ENCODE data around the gene EID2B. TPM values are rescaled to one million over a fixed set of nuclear protein-coding genes. Genes with fewer than 3 reads are reported as not detected.

Gene EID2B
- total and polyA plus RNA-seq, 10 of the 15 experiments (the other 5 are each of a cell fraction or from before 2014, with no cell fraction given) = 2.9 to 10.1 (median 5.0) TPM

DNA sequence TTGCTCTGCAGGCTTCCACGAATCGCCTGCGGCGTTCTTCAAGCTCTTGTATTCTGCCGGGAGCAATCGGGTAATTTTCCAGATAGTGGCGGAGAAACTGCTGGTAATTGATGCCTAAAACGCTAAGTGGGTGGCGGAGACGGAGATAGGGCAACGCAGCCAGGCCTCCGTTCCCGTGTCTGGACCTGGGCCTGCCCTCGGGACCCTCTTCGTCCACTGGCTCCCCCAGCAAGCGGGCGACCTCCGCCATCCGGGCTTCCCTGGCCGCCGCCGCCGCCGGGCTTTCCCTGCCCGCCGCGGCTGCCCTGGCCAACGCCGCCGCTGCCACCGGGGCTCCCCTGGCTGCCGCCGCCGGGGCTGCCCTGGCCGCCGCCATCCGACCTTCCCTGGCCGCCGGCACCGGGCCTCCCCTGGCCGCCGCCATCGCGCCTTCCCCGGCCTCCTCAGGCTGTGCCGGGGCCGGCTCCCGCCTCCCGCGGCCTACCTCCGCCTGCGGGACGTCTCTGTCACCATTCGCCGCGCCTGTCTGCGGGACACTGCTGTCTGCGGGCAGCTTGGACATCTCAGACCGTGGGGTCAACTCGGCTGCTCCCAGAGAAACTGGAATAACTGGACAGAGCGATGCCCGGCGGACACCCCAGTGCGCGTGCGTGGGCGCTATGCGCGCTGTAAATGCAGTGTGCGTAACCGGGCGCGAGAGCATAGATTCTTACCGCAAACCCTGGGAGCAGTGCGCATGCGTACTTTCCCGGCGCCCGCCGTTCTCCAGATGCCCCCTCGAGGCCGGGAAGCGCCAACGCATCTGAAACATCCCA, 7.1 kb upstream of the EID2B start, which contains the start of gene EID2 (continued):
- TF ChIP-seq, protein P1, sequence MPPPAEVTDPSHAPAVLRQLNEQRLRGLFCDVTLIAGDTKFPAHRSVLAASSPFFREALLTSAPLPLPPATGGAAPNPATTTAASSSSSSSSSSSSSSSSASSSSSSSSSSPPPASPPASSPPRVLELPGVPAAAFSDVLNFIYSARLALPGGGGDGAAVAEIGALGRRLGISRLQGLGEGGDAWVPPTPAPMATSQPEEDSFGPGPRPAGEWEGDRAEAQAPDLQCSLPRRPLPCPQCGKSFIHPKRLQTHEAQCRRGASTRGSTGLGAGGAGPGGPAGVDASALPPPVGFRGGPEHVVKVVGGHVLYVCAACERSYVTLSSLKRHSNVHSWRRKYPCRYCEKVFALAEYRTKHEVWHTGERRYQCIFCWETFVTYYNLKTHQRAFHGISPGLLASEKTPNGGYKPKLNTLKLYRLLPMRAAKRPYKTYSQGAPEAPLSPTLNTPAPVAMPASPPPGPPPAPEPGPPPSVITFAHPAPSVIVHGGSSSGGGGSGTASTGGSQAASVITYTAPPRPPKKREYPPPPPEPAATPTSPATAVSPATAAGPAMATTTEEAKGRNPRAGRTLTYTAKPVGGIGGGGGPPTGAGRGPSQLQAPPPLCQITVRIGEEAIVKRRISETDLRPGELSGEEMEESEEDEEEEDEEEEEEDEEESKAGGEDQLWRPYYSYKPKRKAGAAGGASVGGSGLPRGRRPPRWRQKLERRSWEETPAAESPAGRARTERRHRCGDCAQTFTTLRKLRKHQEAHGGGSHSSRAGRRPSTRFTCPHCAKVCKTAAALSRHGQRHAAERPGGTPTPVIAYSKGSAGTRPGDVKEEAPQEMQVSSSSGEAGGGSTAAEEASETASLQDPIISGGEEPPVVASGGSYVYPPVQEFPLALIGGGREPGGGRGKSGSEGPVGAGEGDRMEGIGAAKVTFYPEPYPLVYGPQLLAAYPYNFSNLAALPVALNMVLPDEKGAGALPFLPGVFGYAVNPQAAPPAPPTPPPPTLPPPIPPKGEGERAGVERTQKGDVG (CRISPR knock-in tag; IDR thresholded peaks at IDR 0.05) = no peak
- no peak for TF ChIP-seq ZNF384 (IDR thresholded peaks at IDR 0.05; ENCODE audit: borderline replicate concordance, low read depth, low read length)
- no peak for TF ChIP-seq SIN3A (IDR thresholded peaks at IDR 0.05; ENCODE audit: low read depth, low read length)
- peak; percentile 54 for TF ChIP-seq EED (IDR thresholded peaks at IDR 0.05; ENCODE audit: low read depth)
- no peak for TF ChIP-seq IRF4 (IDR thresholded peaks at IDR 0.05; ENCODE audit: low read depth, low read length)
- no peak for TF ChIP-seq POLR2AphosphoS2 (IDR thresholded peaks at IDR 0.05; ENCODE audit: low read depth, low read length)
- TF ChIP-seq FOXM1 (IDR thresholded peaks at IDR 0.05; ENCODE audit: low read depth, low read length) = no peak
- no peak for TF ChIP-seq PML (IDR thresholded peaks at IDR 0.05; ENCODE audit: low read length)
- TF ChIP-seq ZSCAN29 (IDR thresholded peaks at IDR 0.05) = peak; percentile 62; the same call in 1 of the 2 replicates
- no peak for TF ChIP-seq ZNF274 (IDR thresholded peaks at IDR 0.05; ENCODE audit: insufficient read depth, insufficient read length)
- TF ChIP-seq, protein P2, sequence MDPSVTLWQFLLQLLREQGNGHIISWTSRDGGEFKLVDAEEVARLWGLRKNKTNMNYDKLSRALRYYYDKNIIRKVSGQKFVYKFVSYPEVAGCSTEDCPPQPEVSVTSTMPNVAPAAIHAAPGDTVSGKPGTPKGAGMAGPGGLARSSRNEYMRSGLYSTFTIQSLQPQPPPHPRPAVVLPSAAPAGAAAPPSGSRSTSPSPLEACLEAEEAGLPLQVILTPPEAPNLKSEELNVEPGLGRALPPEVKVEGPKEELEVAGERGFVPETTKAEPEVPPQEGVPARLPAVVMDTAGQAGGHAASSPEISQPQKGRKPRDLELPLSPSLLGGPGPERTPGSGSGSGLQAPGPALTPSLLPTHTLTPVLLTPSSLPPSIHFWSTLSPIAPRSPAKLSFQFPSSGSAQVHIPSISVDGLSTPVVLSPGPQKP (IDR thresholded peaks at IDR 0.05; ENCODE audit: low read depth, low read length) = no peak
- TF ChIP-seq PAX5 (IDR thresholded peaks at IDR 0.05; ENCODE audit: borderline replicate concordance, low read depth, low read length) = no peak
- TF ChIP-seq STAT3 (IDR thresholded peaks at IDR 0.05; ENCODE audit: low read depth, low read length) = no peak
- TF ChIP-seq, protein P3, sequence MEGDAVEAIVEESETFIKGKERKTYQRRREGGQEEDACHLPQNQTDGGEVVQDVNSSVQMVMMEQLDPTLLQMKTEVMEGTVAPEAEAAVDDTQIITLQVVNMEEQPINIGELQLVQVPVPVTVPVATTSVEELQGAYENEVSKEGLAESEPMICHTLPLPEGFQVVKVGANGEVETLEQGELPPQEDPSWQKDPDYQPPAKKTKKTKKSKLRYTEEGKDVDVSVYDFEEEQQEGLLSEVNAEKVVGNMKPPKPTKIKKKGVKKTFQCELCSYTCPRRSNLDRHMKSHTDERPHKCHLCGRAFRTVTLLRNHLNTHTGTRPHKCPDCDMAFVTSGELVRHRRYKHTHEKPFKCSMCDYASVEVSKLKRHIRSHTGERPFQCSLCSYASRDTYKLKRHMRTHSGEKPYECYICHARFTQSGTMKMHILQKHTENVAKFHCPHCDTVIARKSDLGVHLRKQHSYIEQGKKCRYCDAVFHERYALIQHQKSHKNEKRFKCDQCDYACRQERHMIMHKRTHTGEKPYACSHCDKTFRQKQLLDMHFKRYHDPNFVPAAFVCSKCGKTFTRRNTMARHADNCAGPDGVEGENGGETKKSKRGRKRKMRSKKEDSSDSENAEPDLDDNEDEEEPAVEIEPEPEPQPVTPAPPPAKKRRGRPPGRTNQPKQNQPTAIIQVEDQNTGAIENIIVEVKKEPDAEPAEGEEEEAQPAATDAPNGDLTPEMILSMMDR (IDR thresholded peaks at IDR 0.05 in 2 of 3, conservative IDR thresholded peaks at IDR 0.05 in 1 of 3; ENCODE audit: control insufficient read depth in 2 of 3, extremely low read depth in 1 of 3, insufficient read depth in 1 of 3, low read depth in 3 of 3, low read length in 3 of 3) = peak; percentile 89 to 95 (median 91)
- no peak for TF ChIP-seq MTA3 (IDR thresholded peaks at IDR 0.05; ENCODE audit: borderline replicate concordance, low read length)
- no peak for TF ChIP-seq CHD1 (IDR thresholded peaks at IDR 0.05; ENCODE audit: low read depth, low read length)
- peak; percentile 66; the same call in 1 of the 2 replicates for TF ChIP-seq HDGF (IDR thresholded peaks at IDR 0.05)
- TF ChIP-seq, protein P4, sequence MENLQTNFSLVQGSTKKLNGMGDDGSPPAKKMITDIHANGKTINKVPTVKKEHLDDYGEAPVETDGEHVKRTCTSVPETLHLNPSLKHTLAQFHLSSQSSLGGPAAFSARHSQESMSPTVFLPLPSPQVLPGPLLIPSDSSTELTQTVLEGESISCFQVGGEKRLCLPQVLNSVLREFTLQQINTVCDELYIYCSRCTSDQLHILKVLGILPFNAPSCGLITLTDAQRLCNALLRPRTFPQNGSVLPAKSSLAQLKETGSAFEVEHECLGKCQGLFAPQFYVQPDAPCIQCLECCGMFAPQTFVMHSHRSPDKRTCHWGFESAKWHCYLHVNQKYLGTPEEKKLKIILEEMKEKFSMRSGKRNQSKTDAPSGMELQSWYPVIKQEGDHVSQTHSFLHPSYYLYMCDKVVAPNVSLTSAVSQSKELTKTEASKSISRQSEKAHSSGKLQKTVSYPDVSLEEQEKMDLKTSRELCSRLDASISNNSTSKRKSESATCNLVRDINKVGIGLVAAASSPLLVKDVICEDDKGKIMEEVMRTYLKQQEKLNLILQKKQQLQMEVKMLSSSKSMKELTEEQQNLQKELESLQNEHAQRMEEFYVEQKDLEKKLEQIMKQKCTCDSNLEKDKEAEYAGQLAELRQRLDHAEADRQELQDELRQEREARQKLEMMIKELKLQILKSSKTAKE (IDR thresholded peaks at IDR 0.05; ENCODE audit: low read depth, poor library complexity, severe bottlenecking) = no peak
- no peak for TF ChIP-seq RAD51 (IDR thresholded peaks at IDR 0.05)
- TF ChIP-seq RFX5 (IDR thresholded peaks at IDR 0.05; ENCODE audit: low read depth, low read length) = no peak; the same call in 1 of the 2 replicates
- peak; percentile 47; the same call in 1 of the 3 replicates for TF ChIP-seq POU2F2 (IDR thresholded peaks at IDR 0.05; ENCODE audit: borderline replicate concordance, low read depth, low read length)
